SK-N-SH (cell line): ENCODE measurements around the gene PHACTR3. TPM values are rescaled to one million over a fixed set of nuclear protein-coding genes. Genes with fewer than 3 reads are reported as not detected.

Experiments used
- CTCF ChIA-PET: fragments of 300-600, 350-600 bp; formaldehyde crosslinking; extraction: SDS; loops from one replicate; lab custom pipeline; 2021; lab: Yijun Ruan, JAX
- POLR2A ChIA-PET: fragments of 350-600 bp; sonication (Branson Sonifier 250); formaldehyde crosslinking; extraction: SDS; loops from one replicate; lab custom pipeline; 2020; ENCODE audit warnings: antibody characterized with exemption, inconsistent platforms; lab: Yijun Ruan, JAX
- DNase-seq: peaks from one replicate; pipeline ENCODE4 v3.0.0; 2012
- H2AFZ ChIP-seq: fragments of 200-600 bp; sonication (generic); 2 replicates; pipeline ENCODE4 v1.8.1; 2016; ENCODE audit warnings: antibody characterized with exemption, mild to moderate bottlenecking, low read depth
- H3F3A ChIP-seq: fragments of 200-600 bp; sonication (generic); replicated peaks from 2 replicates; pipeline ENCODE3; 2016; ENCODE audit warnings: antibody characterized with exemption, mild to moderate bottlenecking; ENCODE audit not compliant: insufficient read depth
- H3K27ac ChIP-seq, 2 experiments: fragments of 200-500 bp in 1 of 2; fragments of 200-600 bp in 1 of 2; sonication (Bioruptor generic) in 1 of 2; sonication (generic), shearing (Covaris generic) in 1 of 2; 2 replicates each; pipeline versions ENCODE4 v1.5.1 to v1.6.1; 2014 to 2016; ENCODE audit warnings: low read depth in 2 of 2, inconsistent platforms in 1 of 2, low read length in 1 of 2, mild to moderate bottlenecking in 1 of 2, mixed read lengths in 1 of 2
- H3K27me3 ChIP-seq: fragments of 200-600 bp; sonication (generic), shearing (Covaris generic); 2 replicates; pipeline ENCODE4 v1.6.1; 2016; ENCODE audit warnings: mixed run types; ENCODE audit not compliant: insufficient read depth
- H3K36me3 ChIP-seq, 2 experiments: fragments of 200-500 bp in 1 of 2; fragments of 200-600 bp in 1 of 2; sonication (Bioruptor generic) in 1 of 2; sonication (generic) in 1 of 2; replicated peaks in 1 of 2; 2 replicates each; pipeline versions ENCODE3 to v1.5.1; 2014 to 2016; ENCODE audit warnings: low read length in 1 of 2, mild to moderate bottlenecking in 1 of 2; ENCODE audit not compliant: insufficient read depth in 2 of 2, control insufficient read depth in 1 of 2
- H3K4me1 ChIP-seq, 2 experiments: fragments of 200-500 bp in 1 of 2; fragments of 200-600 bp in 1 of 2; sonication (Bioruptor generic) in 1 of 2; sonication (generic), shearing (Covaris generic) in 1 of 2; 2 replicates each; pipeline versions ENCODE4 v1.5.1 to v1.6.1; 2014 to 2016; ENCODE audit warnings: low read depth in 1 of 2, low read length in 1 of 2, mixed run types in 1 of 2; ENCODE audit not compliant: insufficient read depth in 2 of 2, control insufficient read depth in 1 of 2
- H3K4me2 ChIP-seq: fragments of 200-600 bp; sonication (generic), shearing (Covaris generic); 2 replicates; pipeline ENCODE4 v1.6.1; 2017; ENCODE audit warnings: mixed run types
- H3K4me3 ChIP-seq, 2 experiments: fragments of 200-500 bp in 1 of 2; fragments of 200-600 bp in 1 of 2; sonication (Bioruptor generic) in 1 of 2; sonication (generic), shearing (Covaris generic) in 1 of 2; 2 replicates each; pipeline versions ENCODE4 v1.5.1 to v1.8.1; 2014 to 2016; ENCODE audit warnings: low read depth in 2 of 2, inconsistent platforms in 1 of 2, low read length in 1 of 2, mild to moderate bottlenecking in 1 of 2, mixed read lengths in 1 of 2, moderate library complexity in 1 of 2
- H3K79me2 ChIP-seq: fragments of 200-600 bp; sonication (generic); 2 replicates; pipeline ENCODE4 v1.8.1; 2017; ENCODE audit warnings: mild to moderate bottlenecking; ENCODE audit not compliant: insufficient read depth
- H3K9ac ChIP-seq: fragments of 200-600 bp; sonication (generic); 2 replicates; pipeline ENCODE4 v1.6.1; 2017; ENCODE audit warnings: mixed run types
- H3K9me2 ChIP-seq: fragments of 200-600 bp; sonication (generic); 2 replicates; pipeline ENCODE4 v1.6.1; 2017; ENCODE audit warnings: mixed run types
- H3K9me3 ChIP-seq: fragments of 200-600 bp; sonication (generic); 2 replicates; pipeline ENCODE4 v1.6.1; 2017; ENCODE audit warnings: mixed run types, mild to moderate bottlenecking, moderate library complexity
- H4K20me1 ChIP-seq: fragments of 200-600 bp; sonication (generic); 2 replicates; pipeline ENCODE4 v1.6.1; 2017; ENCODE audit warnings: mild to moderate bottlenecking, mixed run types; ENCODE audit not compliant: insufficient read depth
- CHD2 ChIP-seq: fragments of 150-350 bp; IDR thresholded peaks from 2 replicates; pipeline ENCODE4 v1.6.1; 2018; ENCODE audit warnings: low read length; ENCODE audit not compliant: partially characterized antibody
- FOSL2 ChIP-seq: IDR thresholded peaks from 2 replicates; pipeline ENCODE4 v1.4.0; 2012; ENCODE audit warnings: low read depth, mild to moderate bottlenecking, moderate library complexity, borderline replicate concordance
- MEF2A ChIP-seq: IDR thresholded peaks from 2 replicates; pipeline ENCODE4 v1.4.0; 2012; ENCODE audit warnings: low read depth, borderline replicate concordance
- MXI1 ChIP-seq: IDR thresholded peaks from 2 replicates; pipeline ENCODE4 v1.6.1; 2012; ENCODE audit warnings: mild to moderate bottlenecking, low read depth, low read length, improper control_type of control experiment
- NFIC ChIP-seq: IDR thresholded peaks from 2 replicates; pipeline ENCODE4 v1.4.0; 2012; ENCODE audit warnings: borderline replicate concordance
- NRF1 ChIP-seq: IDR thresholded peaks from 2 replicates; pipeline ENCODE4 v1.6.1; 2012; ENCODE audit warnings: low read depth, mild to moderate bottlenecking, low read length
- PBX3 ChIP-seq: IDR thresholded peaks from 2 replicates; pipeline ENCODE4; 2012
- POLR2AphosphoS5 ChIP-seq: IDR thresholded peaks from 2 replicates; pipeline ENCODE4 v1.6.1; 2012; ENCODE audit warnings: low read depth, low read length
- RCOR1 ChIP-seq: fragments of 150-350 bp; IDR thresholded peaks from 2 replicates; pipeline ENCODE4 v1.6.1; 2017; ENCODE audit warnings: antibody characterized with exemption, low read length
- RFX5 ChIP-seq: IDR thresholded peaks from 2 replicates; pipeline ENCODE4 v1.6.1; 2012; ENCODE audit warnings: mild to moderate bottlenecking, improper control_type of control experiment, low read length
- RXRA ChIP-seq: IDR thresholded peaks from 2 replicates; pipeline ENCODE4 v1.4.0; 2012; ENCODE audit warnings: low read depth, mild to moderate bottlenecking, borderline replicate concordance
- SMC3 ChIP-seq: IDR thresholded peaks from 2 replicates; pipeline ENCODE4 v1.6.1; 2012; ENCODE audit warnings: low read depth, low read length, improper control_type of control experiment
- TCF12 ChIP-seq: IDR thresholded peaks from 2 replicates; pipeline ENCODE4 v1.4.0; 2012
- USF1 ChIP-seq: IDR thresholded peaks from 2 replicates; pipeline ENCODE4 v1.4.0; 2012; ENCODE audit warnings: low read depth, borderline replicate concordance
- USF2 ChIP-seq: fragments of 150-350 bp; IDR thresholded peaks from 2 replicates; pipeline ENCODE4 v1.6.1; 2017; ENCODE audit warnings: antibody characterized with exemption, low read length, low read depth, borderline replicate concordance
- ZBTB33 ChIP-seq: IDR thresholded peaks from 2 replicates; pipeline ENCODE4 v1.4.0; 2012; ENCODE audit warnings: low read depth, borderline replicate concordance
- WGBS: methylation state at CpG from one replicate; pipeline ENCODE4 v1.1.6; 2017; ENCODE audit warnings: low lambda C conversion rate; 5-methylcytosine and 5-hydroxymethylcytosine counted together
- polyA plus RNA-seq, 3 experiments: library from polyadenylated mRNA; depleted of rRNA; stranded (reverse); fragments of >200 nt; gene quantifications; 2 replicates each; pipeline ENCODE4 v1.2.3, GENCODE V29; 2012
- TF ChIP-seq, protein P1 (sequence below): IDR thresholded peaks from 2 replicates; pipeline ENCODE4 v1.4.0; 2012; ENCODE audit warnings: low read depth
- TF ChIP-seq, protein P2 (sequence below): fragments of 200-600 bp; sonication (generic); IDR thresholded peaks from 2 replicates; pipeline ENCODE4 v1.6.1; 2017; ENCODE audit warnings: antibody characterized with exemption, mild to moderate bottlenecking, moderate library complexity

The PHACTR3 gene
- polyA plus RNA-seq, 1 of the 3 experiments (the other 2 are of a cell fraction): 0.10 TPM

- no peak for TF ChIP-seq USF2
- TF ChIP-seq RXRA: no peak
- TF ChIP-seq MEF2A: no peak
- no peak for TF ChIP-seq CHD2
- TF ChIP-seq, protein P1, sequence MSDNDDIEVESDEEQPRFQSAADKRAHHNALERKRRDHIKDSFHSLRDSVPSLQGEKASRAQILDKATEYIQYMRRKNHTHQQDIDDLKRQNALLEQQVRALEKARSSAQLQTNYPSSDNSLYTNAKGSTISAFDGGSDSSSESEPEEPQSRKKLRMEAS: no peak
- TF ChIP-seq MXI1: no peak
- no peak for TF ChIP-seq RFX5
- TF ChIP-seq RCOR1: no peak
- no peak for TF ChIP-seq SMC3
Observed at GRCh38 chr20:59646487-59646886, 42.1 kb downstream of the PHACTR3 start (continued).

DNA sequence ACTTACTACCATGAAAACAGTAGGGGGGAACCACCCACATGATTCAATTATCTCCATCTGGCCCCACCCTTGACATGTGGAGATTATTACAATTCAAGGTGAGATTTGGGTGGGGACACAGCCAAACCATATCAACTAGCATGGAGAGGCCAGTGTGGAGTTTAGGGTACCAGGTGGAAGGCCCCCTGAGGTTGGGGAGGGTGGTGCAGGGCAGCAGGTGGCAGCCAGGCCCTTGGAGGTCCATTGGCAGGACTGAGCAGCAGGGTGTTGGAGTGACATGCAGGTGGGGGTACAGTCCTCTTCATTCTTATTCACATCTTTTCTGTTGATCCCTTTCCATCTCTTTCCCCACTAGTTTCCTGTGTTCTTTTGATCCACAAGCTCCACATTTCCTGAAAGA lies 42.9 kb downstream of the PHACTR3 start:
- Histone ChIP-seq H3K27me3 (no peaks in the 10 kb centered on the region), H3K4me2 (no peak overlapping the region), H3K27ac (no peak overlapping the region), H3K9me2 (no peaks in the 10 kb centered on the region), H3K79me2 (no peaks in the 10 kb centered on the region), H3K4me3 (no peak overlapping the region), H3F3A (no peaks in the 10 kb centered on the region), H3K9ac (no peak overlapping the region), H3K36me3 (no peaks in the 10 kb centered on the region), H3K4me1 (no peaks in the 10 kb centered on the region; a peak in 1 of 4 replicates), H2AFZ (no peak overlapping the region), H4K20me1 (no peaks in the 10 kb centered on the region), H3K9me3 (no peaks in the 10 kb centered on the region)
- ChIA-PET CTCF (interaction anchor here (0.6 kb wide), 1 partner anchor 118 kb away, joined by 3 read pairs; no protein-coding TSS in a partner anchor), POLR2A (no interaction called here)
- no peak for TF ChIP-seq POLR2AphosphoS5
- DNase-seq: no peak

DNA sequence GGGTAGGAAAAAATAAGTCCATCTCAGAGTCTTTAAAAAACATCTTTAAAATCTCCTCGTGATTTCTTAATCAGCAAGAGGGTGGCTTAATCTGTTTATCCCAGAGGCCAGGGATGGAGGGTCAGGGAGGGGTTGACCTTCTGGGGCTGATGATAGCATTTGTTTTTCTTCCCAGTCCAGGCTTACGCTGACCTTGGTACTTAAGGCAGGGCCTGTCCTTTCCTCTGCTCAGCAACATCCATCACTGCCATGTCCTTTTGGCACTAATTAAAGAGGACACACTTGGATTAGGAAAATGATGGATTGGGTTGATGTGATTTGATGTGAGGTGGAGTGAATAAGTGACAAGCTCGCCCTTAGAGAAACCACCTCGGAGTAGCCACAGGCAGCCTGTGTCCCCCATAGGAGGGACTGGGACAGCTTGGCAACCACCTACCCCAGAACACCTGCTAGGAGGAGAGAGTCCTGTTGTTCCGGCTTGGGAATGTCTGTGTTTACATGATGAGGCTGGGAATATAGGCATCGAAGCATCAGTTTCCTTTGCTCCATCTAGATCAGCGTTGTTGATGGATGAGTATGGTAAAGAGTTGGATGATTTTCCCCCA lies 44.2 kb downstream of the PHACTR3 start:
- ChIA-PET CTCF (no interaction called here), POLR2A (no interaction called here)
- no peak overlapping the region for H2AFZ ChIP-seq
- no peaks in the 10 kb centered on the region for H3F3A ChIP-seq
- no peaks in the 10 kb centered on the region; a peak in 1 of 4 replicates for H3K4me1 ChIP-seq
- no peaks in the 10 kb centered on the region for H3K9me2 ChIP-seq
- H3K36me3 ChIP-seq: no peaks in the 10 kb centered on the region
- H3K27ac ChIP-seq: no peak overlapping the region
- H3K4me3 ChIP-seq: no peak overlapping the region
- no peaks in the 10 kb centered on the region; the same call in 1 of the 2 replicates for H3K9me3 ChIP-seq
- H3K4me2 ChIP-seq: no peak overlapping the region
- H3K27me3 ChIP-seq: no peaks in the 10 kb centered on the region
- TF ChIP-seq FOSL2 (no peak), TCF12 (no peak), PBX3 (no peak), SMC3 (no peak), USF1 (no peak), NRF1 (no peak), ZBTB33 (no peak), MEF2A (no peak), NFIC (no peak), RFX5 (no peak)
- TF ChIP-seq, protein P2, sequence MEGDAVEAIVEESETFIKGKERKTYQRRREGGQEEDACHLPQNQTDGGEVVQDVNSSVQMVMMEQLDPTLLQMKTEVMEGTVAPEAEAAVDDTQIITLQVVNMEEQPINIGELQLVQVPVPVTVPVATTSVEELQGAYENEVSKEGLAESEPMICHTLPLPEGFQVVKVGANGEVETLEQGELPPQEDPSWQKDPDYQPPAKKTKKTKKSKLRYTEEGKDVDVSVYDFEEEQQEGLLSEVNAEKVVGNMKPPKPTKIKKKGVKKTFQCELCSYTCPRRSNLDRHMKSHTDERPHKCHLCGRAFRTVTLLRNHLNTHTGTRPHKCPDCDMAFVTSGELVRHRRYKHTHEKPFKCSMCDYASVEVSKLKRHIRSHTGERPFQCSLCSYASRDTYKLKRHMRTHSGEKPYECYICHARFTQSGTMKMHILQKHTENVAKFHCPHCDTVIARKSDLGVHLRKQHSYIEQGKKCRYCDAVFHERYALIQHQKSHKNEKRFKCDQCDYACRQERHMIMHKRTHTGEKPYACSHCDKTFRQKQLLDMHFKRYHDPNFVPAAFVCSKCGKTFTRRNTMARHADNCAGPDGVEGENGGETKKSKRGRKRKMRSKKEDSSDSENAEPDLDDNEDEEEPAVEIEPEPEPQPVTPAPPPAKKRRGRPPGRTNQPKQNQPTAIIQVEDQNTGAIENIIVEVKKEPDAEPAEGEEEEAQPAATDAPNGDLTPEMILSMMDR: no peak
- WGBS: 13% methylated on average over 7 of the region's 7 CpGs
- H3K9ac ChIP-seq: no peak overlapping the region
- no peaks in the 10 kb centered on the region for H3K79me2 ChIP-seq
- no peaks in the 10 kb centered on the region for H4K20me1 ChIP-seq
- DNase-seq: no peak
